Measurements from ENCODE around the gene MAPK8IP3.

MAPK8IP3 gene

DNA sequence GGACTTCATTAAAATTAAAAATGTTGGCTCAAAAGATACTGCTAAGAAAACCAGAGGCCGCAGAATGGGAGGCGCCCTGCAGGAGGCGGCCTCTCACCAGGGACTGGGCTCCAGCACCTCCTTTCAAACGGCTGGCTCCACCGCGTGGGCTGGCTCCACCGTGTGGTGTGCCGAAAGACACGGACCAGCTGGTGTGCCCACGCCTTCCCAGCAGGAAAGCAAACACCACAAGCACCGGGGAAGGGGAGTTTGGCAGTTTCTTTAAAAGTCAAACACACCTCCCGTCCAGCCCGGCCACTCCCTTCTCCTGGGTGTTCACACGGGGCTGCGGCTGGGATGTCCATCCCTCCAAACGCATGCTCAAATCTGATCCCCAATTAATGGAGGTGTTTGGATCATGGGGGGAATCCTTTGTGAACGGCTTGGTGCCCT, 106.8 kb downstream of the MAPK8IP3 start:
- peak; percentile 30 for DNase-seq (ENCODE audit: low read depth)

DNA sequence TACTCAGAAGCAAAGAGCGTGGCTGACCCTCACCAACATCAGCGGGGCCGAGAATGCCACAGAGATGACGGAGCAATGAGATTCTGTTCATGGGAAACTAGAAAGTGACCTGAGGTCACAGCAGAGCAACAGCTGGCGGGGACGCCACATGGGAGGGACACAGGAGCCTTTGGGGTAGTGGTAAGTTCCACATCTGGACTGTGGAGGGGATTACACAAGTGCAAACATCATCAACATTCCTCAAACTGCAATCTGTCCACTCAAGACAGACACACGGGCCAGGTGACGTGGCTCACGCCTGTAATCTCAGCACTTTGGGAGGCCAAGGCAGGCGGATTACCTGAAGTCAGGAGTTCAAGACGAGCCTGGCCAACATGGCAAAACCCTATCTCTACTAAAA, 109.5 kb downstream of the MAPK8IP3 start:
- DNase-seq (ENCODE audit: low read depth), result no peak

GRCh38 chr16:1816396-1817275, 110.6 kb downstream of the MAPK8IP3 start:
- no peak for DNase-seq (ENCODE audit: low read depth)

- DNase-seq (ENCODE audit: low read depth), result no peak
Observed at GRCh38 chr16:1817276-1817589, 111.2 kb downstream of the MAPK8IP3 start.

- no peak for DNase-seq (ENCODE audit: low read depth)
Observed at GRCh38 chr16:1817716-1818115, 111.7 kb downstream of the MAPK8IP3 start.

DNA sequence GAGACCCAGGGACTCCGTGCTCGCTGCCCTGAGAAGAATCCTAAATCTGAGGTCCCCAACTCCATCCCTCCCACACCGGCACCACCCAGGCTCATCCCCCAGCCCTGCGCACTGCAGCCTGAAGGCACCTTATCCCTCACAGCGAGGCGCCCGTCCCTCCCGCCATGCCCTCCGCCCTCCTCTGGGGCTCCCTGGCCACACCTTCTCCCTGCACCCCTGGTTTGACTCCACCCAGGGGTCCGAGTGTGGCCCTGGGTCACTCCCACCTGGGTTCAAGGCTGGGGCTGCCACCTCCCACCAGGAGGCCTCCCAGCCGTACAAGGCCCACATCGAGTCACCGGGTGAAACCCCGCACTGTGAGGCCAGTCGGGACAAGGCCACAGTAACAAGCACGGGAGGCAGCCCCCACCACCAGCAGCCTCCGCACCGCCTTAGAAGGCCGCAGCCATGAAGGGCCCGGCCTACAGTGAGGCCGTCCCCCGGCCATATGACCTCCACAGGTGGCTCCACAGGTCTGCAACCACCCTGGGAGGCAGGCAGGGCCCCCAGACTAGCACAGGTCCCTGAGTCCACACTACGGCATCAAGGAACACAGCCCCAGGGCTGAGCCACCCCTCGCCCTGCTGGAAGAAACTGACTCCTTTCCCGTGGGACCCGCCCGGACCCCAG, 112.3 kb downstream of the MAPK8IP3 start:
- no peak for DNase-seq (ENCODE audit: low read depth)

GRCh38 chr16:1818873-1819525, 113.0 kb downstream of the MAPK8IP3 start:
- DNase-seq (ENCODE audit: low read depth), result no peak

- DNase-seq (ENCODE audit: low read depth), result no peak
Observed at GRCh38 chr16:1819611-1820010, 113.6 kb downstream of the MAPK8IP3 start.
